Measurements from ENCODE around the gene TMEM18. TPM values are rescaled to one million over a fixed set of nuclear protein-coding genes. Genes with fewer than 3 reads are reported as not detected.

Gene TMEM18
- total and polyA plus RNA-seq, 2 experiments from 2014 or later, result 15.0 to 41.9 TPM

DNA sequence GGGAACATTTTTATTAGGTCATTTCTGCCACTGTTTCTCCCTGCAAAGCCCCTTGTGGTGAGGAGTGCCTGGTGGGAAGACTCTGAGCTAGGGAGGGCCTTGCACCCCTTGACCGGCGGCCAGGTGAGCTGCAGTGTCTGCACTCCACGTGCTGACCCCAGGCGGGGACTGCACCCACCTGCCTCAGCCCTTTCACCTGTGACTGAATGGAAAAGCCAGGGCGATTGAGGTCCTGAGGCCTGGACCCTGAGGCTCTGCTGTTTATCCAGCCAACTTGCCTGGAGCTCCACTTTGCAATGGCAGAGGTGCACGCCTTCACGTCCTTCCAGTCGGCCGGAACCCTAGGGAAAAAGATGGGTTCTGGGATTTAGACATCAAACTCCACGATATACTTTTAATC, 53.1 kb downstream of the TMEM18 start:
- Mint-ChIP-seq H3K4me1 (peaks cover 8% of the 10 kb centered on the region), H3K9me3 (no peaks in the 10 kb centered on the region; the same call in 2 of the 3 replicates), H3K27me3 (ENCODE audit: insufficient read depth, low read depth, poor library complexity) (peaks cover 4% of the 10 kb centered on the region), H3K27ac (no peak overlapping the region), H3K36me3 (ENCODE audit: low read depth) (no peaks in the 10 kb centered on the region), H3K4me3 (no peak overlapping the region)
- Histone ChIP-seq H3K4me1 (ENCODE audit: insufficient read depth) (no peaks in the 10 kb centered on the region), H4K20me1 (replicated peaks; ENCODE audit: insufficient read depth) (no peaks in the 10 kb centered on the region), H3K4me3 (no peak overlapping the region), H3F3A (replicated peaks; ENCODE audit: low read depth) (no peaks in the 10 kb centered on the region), H3K4me2 (no peak overlapping the region), H3K27ac (ENCODE audit: low read depth) (no peak overlapping the region), H3K9me2 (ENCODE audit: insufficient read depth) (no peaks in the 10 kb centered on the region), H3K36me3 (ENCODE audit: insufficient read depth) (no peaks in the 10 kb centered on the region), H3K79me2 (replicated peaks; ENCODE audit: insufficient read depth) (no peaks in the 10 kb centered on the region), H3K27me3 (ENCODE audit: insufficient read depth) (no peaks in the 10 kb centered on the region), H2AFZ (no peak overlapping the region)
- DNase-seq (ENCODE audit: low spot score), result no peak
- TF ChIP-seq, protein P1, sequence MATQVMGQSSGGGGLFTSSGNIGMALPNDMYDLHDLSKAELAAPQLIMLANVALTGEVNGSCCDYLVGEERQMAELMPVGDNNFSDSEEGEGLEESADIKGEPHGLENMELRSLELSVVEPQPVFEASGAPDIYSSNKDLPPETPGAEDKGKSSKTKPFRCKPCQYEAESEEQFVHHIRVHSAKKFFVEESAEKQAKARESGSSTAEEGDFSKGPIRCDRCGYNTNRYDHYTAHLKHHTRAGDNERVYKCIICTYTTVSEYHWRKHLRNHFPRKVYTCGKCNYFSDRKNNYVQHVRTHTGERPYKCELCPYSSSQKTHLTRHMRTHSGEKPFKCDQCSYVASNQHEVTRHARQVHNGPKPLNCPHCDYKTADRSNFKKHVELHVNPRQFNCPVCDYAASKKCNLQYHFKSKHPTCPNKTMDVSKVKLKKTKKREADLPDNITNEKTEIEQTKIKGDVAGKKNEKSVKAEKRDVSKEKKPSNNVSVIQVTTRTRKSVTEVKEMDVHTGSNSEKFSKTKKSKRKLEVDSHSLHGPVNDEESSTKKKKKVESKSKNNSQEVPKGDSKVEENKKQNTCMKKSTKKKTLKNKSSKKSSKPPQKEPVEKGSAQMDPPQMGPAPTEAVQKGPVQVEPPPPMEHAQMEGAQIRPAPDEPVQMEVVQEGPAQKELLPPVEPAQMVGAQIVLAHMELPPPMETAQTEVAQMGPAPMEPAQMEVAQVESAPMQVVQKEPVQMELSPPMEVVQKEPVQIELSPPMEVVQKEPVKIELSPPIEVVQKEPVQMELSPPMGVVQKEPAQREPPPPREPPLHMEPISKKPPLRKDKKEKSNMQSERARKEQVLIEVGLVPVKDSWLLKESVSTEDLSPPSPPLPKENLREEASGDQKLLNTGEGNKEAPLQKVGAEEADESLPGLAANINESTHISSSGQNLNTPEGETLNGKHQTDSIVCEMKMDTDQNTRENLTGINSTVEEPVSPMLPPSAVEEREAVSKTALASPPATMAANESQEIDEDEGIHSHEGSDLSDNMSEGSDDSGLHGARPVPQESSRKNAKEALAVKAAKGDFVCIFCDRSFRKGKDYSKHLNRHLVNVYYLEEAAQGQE (IDR thresholded peaks at IDR 0.05; ENCODE audit: unreplicated experiment), result no peak
- TF ChIP-seq CREB1 (CRISPR knock-in tag; IDR thresholded peaks at IDR 0.05; ENCODE audit: low read depth) (no peak), EZH2phosphoT487 (IDR thresholded peaks at IDR 0.05; ENCODE audit: unreplicated experiment) (no peak), EZH2 (IDR thresholded peaks at IDR 0.05; ENCODE audit: low read depth, unreplicated experiment) (no peak), STAT1 (IDR thresholded peaks at IDR 0.05; ENCODE audit: unreplicated experiment) (no peak), NANOG (IDR thresholded peaks at IDR 0.05; ENCODE audit: borderline replicate concordance) (no peak), POLR2AphosphoS5 (IDR thresholded peaks at IDR 0.05; ENCODE audit: low read depth) (no peak), ZNF114 (CRISPR knock-in tag; IDR thresholded peaks at IDR 0.05) (no peak), ZNF331 (CRISPR knock-in tag; IDR thresholded peaks at IDR 0.05; ENCODE audit: low read depth) (no peak), JUNB (IDR thresholded peaks at IDR 0.05; ENCODE audit: unreplicated experiment) (no peak)
- TF ChIP-seq, protein P2, sequence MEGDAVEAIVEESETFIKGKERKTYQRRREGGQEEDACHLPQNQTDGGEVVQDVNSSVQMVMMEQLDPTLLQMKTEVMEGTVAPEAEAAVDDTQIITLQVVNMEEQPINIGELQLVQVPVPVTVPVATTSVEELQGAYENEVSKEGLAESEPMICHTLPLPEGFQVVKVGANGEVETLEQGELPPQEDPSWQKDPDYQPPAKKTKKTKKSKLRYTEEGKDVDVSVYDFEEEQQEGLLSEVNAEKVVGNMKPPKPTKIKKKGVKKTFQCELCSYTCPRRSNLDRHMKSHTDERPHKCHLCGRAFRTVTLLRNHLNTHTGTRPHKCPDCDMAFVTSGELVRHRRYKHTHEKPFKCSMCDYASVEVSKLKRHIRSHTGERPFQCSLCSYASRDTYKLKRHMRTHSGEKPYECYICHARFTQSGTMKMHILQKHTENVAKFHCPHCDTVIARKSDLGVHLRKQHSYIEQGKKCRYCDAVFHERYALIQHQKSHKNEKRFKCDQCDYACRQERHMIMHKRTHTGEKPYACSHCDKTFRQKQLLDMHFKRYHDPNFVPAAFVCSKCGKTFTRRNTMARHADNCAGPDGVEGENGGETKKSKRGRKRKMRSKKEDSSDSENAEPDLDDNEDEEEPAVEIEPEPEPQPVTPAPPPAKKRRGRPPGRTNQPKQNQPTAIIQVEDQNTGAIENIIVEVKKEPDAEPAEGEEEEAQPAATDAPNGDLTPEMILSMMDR (conservative IDR thresholded peaks at IDR 0.05; ENCODE audit: low read depth in 2 of 2), result no peak
- TF ChIP-seq, protein P3, sequence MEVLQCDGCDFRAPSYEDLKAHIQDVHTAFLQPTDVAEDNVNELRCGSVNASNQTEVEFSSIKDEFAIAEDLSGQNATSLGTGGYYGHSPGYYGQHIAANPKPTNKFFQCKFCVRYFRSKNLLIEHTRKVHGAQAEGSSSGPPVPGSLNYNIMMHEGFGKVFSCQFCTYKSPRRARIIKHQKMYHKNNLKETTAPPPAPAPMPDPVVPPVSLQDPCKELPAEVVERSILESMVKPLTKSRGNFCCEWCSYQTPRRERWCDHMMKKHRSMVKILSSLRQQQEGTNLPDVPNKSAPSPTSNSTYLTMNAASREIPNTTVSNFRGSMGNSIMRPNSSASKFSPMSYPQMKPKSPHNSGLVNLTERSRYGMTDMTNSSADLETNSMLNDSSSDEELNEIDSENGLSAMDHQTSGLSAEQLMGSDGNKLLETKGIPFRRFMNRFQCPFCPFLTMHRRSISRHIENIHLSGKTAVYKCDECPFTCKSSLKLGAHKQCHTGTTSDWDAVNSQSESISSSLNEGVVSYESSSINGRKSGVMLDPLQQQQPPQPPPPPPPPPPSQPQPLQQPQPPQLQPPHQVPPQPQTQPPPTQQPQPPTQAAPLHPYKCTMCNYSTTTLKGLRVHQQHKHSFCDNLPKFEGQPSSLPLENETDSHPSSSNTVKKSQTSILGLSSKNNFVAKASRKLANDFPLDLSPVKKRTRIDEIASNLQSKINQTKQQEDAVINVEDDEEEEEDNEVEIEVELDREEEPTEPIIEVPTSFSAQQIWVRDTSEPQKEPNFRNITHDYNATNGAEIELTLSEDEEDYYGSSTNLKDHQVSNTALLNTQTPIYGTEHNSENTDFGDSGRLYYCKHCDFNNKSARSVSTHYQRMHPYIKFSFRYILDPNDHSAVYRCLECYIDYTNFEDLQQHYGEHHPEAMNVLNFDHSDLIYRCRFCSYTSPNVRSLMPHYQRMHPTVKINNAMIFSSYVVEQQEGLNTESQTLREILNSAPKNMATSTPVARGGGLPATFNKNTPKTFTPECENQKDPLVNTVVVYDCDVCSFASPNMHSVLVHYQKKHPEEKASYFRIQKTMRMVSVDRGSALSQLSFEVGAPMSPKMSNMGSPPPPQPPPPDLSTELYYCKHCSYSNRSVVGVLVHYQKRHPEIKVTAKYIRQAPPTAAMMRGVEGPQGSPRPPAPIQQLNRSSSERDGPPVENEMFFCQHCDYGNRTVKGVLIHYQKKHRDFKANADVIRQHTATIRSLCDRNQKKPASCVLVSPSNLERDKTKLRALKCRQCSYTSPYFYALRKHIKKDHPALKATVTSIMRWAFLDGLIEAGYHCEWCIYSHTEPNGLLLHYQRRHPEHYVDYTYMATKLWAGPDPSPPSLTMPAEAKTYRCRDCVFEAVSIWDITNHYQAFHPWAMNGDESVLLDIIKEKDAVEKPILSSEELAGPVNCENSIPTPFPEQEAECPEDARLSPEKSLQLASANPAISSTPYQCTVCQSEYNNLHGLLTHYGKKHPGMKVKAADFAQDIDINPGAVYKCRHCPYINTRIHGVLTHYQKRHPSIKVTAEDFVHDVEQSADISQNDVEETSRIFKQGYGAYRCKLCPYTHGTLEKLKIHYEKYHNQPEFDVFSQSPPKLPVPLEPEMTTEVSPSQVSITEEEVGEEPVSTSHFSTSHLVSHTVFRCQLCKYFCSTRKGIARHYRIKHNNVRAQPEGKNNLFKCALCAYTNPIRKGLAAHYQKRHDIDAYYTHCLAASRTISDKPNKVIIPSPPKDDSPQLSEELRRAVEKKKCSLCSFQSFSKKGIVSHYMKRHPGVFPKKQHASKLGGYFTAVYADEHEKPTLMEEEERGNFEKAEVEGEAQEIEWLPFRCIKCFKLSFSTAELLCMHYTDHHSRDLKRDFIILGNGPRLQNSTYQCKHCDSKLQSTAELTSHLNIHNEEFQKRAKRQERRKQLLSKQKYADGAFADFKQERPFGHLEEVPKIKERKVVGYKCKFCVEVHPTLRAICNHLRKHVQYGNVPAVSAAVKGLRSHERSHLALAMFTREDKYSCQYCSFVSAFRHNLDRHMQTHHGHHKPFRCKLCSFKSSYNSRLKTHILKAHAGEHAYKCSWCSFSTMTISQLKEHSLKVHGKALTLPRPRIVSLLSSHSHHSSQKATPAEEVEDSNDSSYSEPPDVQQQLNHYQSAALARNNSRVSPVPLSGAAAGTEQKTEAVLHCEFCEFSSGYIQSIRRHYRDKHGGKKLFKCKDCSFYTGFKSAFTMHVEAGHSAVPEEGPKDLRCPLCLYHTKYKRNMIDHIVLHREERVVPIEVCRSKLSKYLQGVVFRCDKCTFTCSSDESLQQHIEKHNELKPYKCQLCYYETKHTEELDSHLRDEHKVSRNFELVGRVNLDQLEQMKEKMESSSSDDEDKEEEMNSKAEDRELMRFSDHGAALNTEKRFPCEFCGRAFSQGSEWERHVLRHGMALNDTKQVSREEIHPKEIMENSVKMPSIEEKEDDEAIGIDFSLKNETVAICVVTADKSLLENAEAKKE (CRISPR knock-in tag; IDR thresholded peaks at IDR 0.05), result no peak
- TF ChIP-seq, protein P4, sequence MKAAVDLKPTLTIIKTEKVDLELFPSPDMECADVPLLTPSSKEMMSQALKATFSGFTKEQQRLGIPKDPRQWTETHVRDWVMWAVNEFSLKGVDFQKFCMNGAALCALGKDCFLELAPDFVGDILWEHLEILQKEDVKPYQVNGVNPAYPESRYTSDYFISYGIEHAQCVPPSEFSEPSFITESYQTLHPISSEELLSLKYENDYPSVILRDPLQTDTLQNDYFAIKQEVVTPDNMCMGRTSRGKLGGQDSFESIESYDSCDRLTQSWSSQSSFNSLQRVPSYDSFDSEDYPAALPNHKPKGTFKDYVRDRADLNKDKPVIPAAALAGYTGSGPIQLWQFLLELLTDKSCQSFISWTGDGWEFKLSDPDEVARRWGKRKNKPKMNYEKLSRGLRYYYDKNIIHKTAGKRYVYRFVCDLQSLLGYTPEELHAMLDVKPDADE (IDR thresholded peaks at IDR 0.05), result no peak
- no peak for ATAC-seq
